Endothelial cell of umbilical vein (primary cell): ENCODE results near the gene TGFB1. TPM values are rescaled to one million over a fixed set of nuclear protein-coding genes. Genes with fewer than 3 reads are reported as not detected.

Source experiments
- BruUV-seq: library from RNA; stranded (reverse); fragments of 400-500 nt; replicated peaks from 2 replicates; lab custom pipeline; 2021; lab: Mats Ljungman, UMichigan
- CTCF ChIA-PET: fragments of 300-600, 350-600 bp; sonication (Branson Sonifier 250); formaldehyde crosslinking; loops from one replicate; lab custom pipeline; 2021; ENCODE audit warnings: antibody characterized with exemption, inconsistent platforms; lab: Charles Lee
- POLR2A ChIA-PET: fragments of 300-600, 350-600 bp; sonication (Branson Sonifier 250); formaldehyde crosslinking; loops from one replicate; lab custom pipeline; 2021; ENCODE audit warnings: antibody characterized with exemption, inconsistent platforms; lab: Charles Lee
- DNase-seq: peaks from one replicate; pipeline ENCODE4 v3.0.0-alpha.2; 2011; ENCODE audit warnings: low read depth, low spot score
- FAIRE-seq: peaks from 2 replicates; lab custom pipeline; 2011; peaks lifted over from hg19 to GRCh38; lab: Jason Lieb, UNC
- H2AFZ ChIP-seq: 2 replicates; pipeline ENCODE4 v1.6.0; 2012; ENCODE audit warnings: low read depth, low read length, control low read depth, inconsistent platforms
- H3K27ac ChIP-seq: 2 replicates; pipeline ENCODE4 v1.5.1; 2011; ENCODE audit warnings: low read depth, mild to moderate bottlenecking, control low read depth, low read length, moderate library complexity; ENCODE audit not compliant: insufficient read depth
- H3K27me3 ChIP-seq, 2 experiments: 2 replicates each; pipeline versions ENCODE4 v1.6.0 to v1.6.1; 2011; ENCODE audit warnings: low read length in 2 of 2, mixed read lengths in 1 of 2; ENCODE audit not compliant: control insufficient read depth in 2 of 2, insufficient read depth in 2 of 2
- H3K36me3 ChIP-seq, 2 experiments: 2 replicates in 1 of 2; 3 replicates in 1 of 2; pipeline ENCODE4 v1.5.1; 2011; ENCODE audit warnings: low read length in 2 of 2, mild to moderate bottlenecking in 1 of 2, moderate library complexity in 1 of 2; ENCODE audit not compliant: control insufficient read depth in 2 of 2, insufficient read depth in 2 of 2; ENCODE audit errors: extremely low read depth in 1 of 2
- H3K4me1 ChIP-seq: 3 replicates; pipeline ENCODE4 v1.5.1; 2011; ENCODE audit warnings: mild to moderate bottlenecking, low read length; ENCODE audit not compliant: control insufficient read depth, insufficient read depth; ENCODE audit errors: extremely low read depth
- H3K4me2 ChIP-seq: 2 replicates; pipeline ENCODE4 v1.6.1; 2011; ENCODE audit warnings: low read length, control low read depth, mixed read lengths; ENCODE audit not compliant: insufficient read depth
- H3K4me3 ChIP-seq, 3 experiments: fragments of 200-600 bp in 1 of 3; sonication (generic), shearing (Covaris generic) in 1 of 3; replicated peaks in 1 of 3; 2 replicates each; pipeline ENCODE4 v1.5.1; 2011 to 2016; ENCODE audit warnings: control low read depth in 3 of 3, low read length in 3 of 3, mild to moderate bottlenecking in 2 of 3, inconsistent platforms in 1 of 3, low read depth in 1 of 3, moderate library complexity in 1 of 3; ENCODE audit not compliant: insufficient read depth in 1 of 3
- H3K79me2 ChIP-seq: 2 replicates; pipeline ENCODE4 v1.6.0; 2012; ENCODE audit warnings: low read length, inconsistent platforms; ENCODE audit not compliant: control insufficient read depth, insufficient read depth
- H3K9ac ChIP-seq: replicated peaks from 2 replicates; pipeline ENCODE3; 2011; ENCODE audit warnings: low read length, control low read depth; ENCODE audit not compliant: insufficient read depth; ENCODE audit errors: extremely low read depth
- H3K9me1 ChIP-seq: replicated peaks from 3 replicates; pipeline ENCODE4 v1.6.0; 2011; ENCODE audit warnings: mild to moderate bottlenecking, low read length; ENCODE audit not compliant: control insufficient read depth, insufficient read depth; ENCODE audit errors: extremely low read depth
- H3K9me3 ChIP-seq: replicated peaks from 2 replicates; pipeline ENCODE4 v1.5.1; 2012; ENCODE audit warnings: low read length, inconsistent platforms; ENCODE audit not compliant: control insufficient read depth, insufficient read depth
- H4K20me1 ChIP-seq: replicated peaks from 2 replicates; pipeline ENCODE3; 2011; ENCODE audit warnings: mild to moderate bottlenecking, low read length; ENCODE audit not compliant: control insufficient read depth, insufficient read depth; ENCODE audit errors: extremely low read depth
- FOS ChIP-seq: IDR thresholded peaks from 2 replicates; pipeline ENCODE4 v1.6.1; 2011; ENCODE audit warnings: mild to moderate bottlenecking, low read length, moderate library complexity, borderline replicate concordance; ENCODE audit not compliant: insufficient read depth
- GATA2 ChIP-seq: IDR thresholded peaks from 2 replicates; pipeline ENCODE4 v1.7.0; 2011; ENCODE audit warnings: low read depth, mild to moderate bottlenecking, moderate library complexity, mixed read lengths, low read length; ENCODE audit not compliant: insufficient read length, insufficient read depth
- JUN ChIP-seq: IDR thresholded peaks from 2 replicates; pipeline ENCODE4 v1.6.1; 2011; ENCODE audit warnings: borderline replicate concordance, low read depth; ENCODE audit not compliant: insufficient read length, insufficient read depth
- POLR2A ChIP-seq: IDR thresholded peaks from 2 replicates; pipeline ENCODE4 v1.6.1; 2012; ENCODE audit warnings: low read depth, mild to moderate bottlenecking, control low read depth, low read length
- dilution Hi-C: fragments of 300-500 bp; cut with MboI; formaldehyde crosslinking; loops from one replicate; pipeline ENCODE4 v1.15.0; 2019; ENCODE audit warnings: low sequenced_read_pairs; ENCODE audit not compliant: extremely low pct_ligation_motif_present
- intact Hi-C: fragments of 100-400 bp; cut with micrococcal nuclease; formaldehyde crosslinking; loops from one replicate; pipeline ENCODE4 v1.10.0; 2022
- polyA plus RNA-seq, 4 experiments: library from polyadenylated mRNA; depleted of rRNA in 3 of 4; stranded (reverse) in 3 of 4; unstranded in 1 of 4; fragments of >200 nt; gene quantifications; 2 replicates each; pipeline versions ENCODE4 v1.2.1 to v1.2.3, GENCODE V29; 2011 to 2012; ENCODE audit warnings: missing spikeins in 1 of 4
- total RNA-seq: library from RNA; stranded (reverse); gene quantifications from 2 replicates; pipeline ENCODE4 v1.2.3, GENCODE V29; 2021
- TF ChIP-seq, protein P1 (sequence below), 2 donors: IDR thresholded peaks; 1 replicate in 1 of 2; 2 replicates in 1 of 2; pipeline ENCODE4 v1.5.1; 2011; ENCODE audit warnings: low read length in 2 of 2, mild to moderate bottlenecking in 2 of 2, moderate library complexity in 2 of 2, control low read depth in 1 of 2, inconsistent platforms in 1 of 2, low read depth in 1 of 2; ENCODE audit not compliant: insufficient read depth in 1 of 2; ENCODE audit errors: extremely low read depth in 1 of 2

TGFB1 gene
- total and polyA plus RNA-seq, 2 donors (not counting 3 experiments of a cell fraction or from before 2014, with no cell fraction given) = 64.4 to 250 TPM

GRCh38 chr19:41307090-41307875, 46.4 kb downstream of the TGFB1 start:
- TF ChIP-seq JUN (no peak), GATA2 (no peak)
- TSS peak; percentile 40 for BruUV-seq
- H3K27ac ChIP-seq = peak overlapping the region; percentile 24
- no peaks in the 10 kb centered on the region for H4K20me1 ChIP-seq
- POLR2A ChIA-PET = no interaction called here
- H3K27me3 ChIP-seq = no peaks in the 10 kb centered on the region
- CTCF ChIA-PET = interaction anchor here (0.6 to 4.1 kb wide), 14 partner anchors 9 to 163 kb away, joined by 3 to 62 read pairs (median 8); partner anchors contain the start of genes HNRNPUL1 and TGFB1
- intact Hi-C loops = loop anchor here (5.0 kb wide), 4 partner anchors 85 to 265 kb away; no protein-coding TSS in a partner anchor
- no peak overlapping the region for H3K4me3 ChIP-seq
- H2AFZ ChIP-seq = no peak overlapping the region
- dilution Hi-C loops = no loop called here
- H3K4me1 ChIP-seq = peaks cover 42% of the 10 kb centered on the region
- peak; percentile 40 for DNase-seq
- H3K79me2 ChIP-seq = peaks cover 17% of the 10 kb centered on the region
- H3K9ac ChIP-seq = no peak overlapping the region
- no peaks in the 10 kb centered on the region for H3K9me3 ChIP-seq
- H3K36me3 ChIP-seq = peaks cover 22 to 39% of the 10 kb centered on the region in 2 experiments
- FAIRE-seq = peak; percentile 82
- H3K9me1 ChIP-seq = no peaks in the 10 kb centered on the region
- H3K4me2 ChIP-seq = peak overlapping the region; percentile 37

- TF ChIP-seq POLR2A (peak; percentile 38), FOS (no peak)
- TF ChIP-seq, protein P1, sequence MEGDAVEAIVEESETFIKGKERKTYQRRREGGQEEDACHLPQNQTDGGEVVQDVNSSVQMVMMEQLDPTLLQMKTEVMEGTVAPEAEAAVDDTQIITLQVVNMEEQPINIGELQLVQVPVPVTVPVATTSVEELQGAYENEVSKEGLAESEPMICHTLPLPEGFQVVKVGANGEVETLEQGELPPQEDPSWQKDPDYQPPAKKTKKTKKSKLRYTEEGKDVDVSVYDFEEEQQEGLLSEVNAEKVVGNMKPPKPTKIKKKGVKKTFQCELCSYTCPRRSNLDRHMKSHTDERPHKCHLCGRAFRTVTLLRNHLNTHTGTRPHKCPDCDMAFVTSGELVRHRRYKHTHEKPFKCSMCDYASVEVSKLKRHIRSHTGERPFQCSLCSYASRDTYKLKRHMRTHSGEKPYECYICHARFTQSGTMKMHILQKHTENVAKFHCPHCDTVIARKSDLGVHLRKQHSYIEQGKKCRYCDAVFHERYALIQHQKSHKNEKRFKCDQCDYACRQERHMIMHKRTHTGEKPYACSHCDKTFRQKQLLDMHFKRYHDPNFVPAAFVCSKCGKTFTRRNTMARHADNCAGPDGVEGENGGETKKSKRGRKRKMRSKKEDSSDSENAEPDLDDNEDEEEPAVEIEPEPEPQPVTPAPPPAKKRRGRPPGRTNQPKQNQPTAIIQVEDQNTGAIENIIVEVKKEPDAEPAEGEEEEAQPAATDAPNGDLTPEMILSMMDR (IDR thresholded peaks at IDR 0.05; ENCODE audit: extremely low read depth in 1 of 2, insufficient read depth in 1 of 2, low read depth in 1 of 2, low read length in 2 of 2) = no peak
- Histone ChIP-seq H3K9ac (no peak overlapping the region), H3K27me3 (no peaks in the 10 kb centered on the region), H3K9me3 (no peaks in the 10 kb centered on the region), H3K4me3 (no peak overlapping the region), H3K4me2 (no peak overlapping the region), H4K20me1 (no peaks in the 10 kb centered on the region), H3K4me1 (peaks cover 41% of the 10 kb centered on the region), H3K36me3 (peaks cover 24 to 47% of the 10 kb centered on the region in 2 experiments), H3K79me2 (peaks cover 8% of the 10 kb centered on the region), H3K27ac (no peak overlapping the region), H3K9me1 (no peaks in the 10 kb centered on the region), H2AFZ (no peak overlapping the region)
- FAIRE-seq (no peak), DNase-seq (no peak)
- ChIA-PET CTCF (interaction anchor here (1.2 to 4.1 kb wide), 5 partner anchors 8 to 103 kb away, joined by 3 to 62 read pairs (median 11); no protein-coding TSS in a partner anchor), POLR2A (no interaction called here)
- intact Hi-C loops = loop anchor here (5.0 kb wide), 4 partner anchors 84 to 266 kb away; no protein-coding TSS in a partner anchor
- dilution Hi-C loops = no loop called here
- BruUV-seq = no TSS peak
Measured at GRCh38 chr19:41305927-41306793, 47.6 kb downstream of the TGFB1 start.
